ENCODE results near the gene POLR3A.

DNA sequence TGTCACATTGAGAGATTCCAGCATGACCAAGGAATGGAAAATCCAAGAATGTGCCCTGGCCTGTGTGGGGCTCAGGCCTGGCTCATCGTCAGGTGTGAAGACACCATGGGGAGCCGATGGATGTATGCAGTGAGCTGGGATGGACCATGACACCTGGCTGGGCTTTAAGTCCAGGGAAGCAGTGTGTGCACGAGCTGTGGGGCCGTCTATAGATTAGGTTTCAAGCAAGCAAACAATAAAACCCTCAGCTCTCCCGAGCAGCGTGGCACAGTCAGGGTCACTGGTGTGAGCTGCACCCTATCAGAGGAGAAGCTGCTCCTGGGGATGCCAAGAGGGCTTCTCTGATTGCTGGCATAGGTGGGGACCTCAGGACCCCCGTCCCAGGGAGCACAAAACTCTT is 52.3 kb downstream of the POLR3A start:
- TF ChIP-seq EZH2 (IDR thresholded peaks at IDR 0.05; ENCODE audit: low read length): no peak
- TF ChIP-seq, protein P1, sequence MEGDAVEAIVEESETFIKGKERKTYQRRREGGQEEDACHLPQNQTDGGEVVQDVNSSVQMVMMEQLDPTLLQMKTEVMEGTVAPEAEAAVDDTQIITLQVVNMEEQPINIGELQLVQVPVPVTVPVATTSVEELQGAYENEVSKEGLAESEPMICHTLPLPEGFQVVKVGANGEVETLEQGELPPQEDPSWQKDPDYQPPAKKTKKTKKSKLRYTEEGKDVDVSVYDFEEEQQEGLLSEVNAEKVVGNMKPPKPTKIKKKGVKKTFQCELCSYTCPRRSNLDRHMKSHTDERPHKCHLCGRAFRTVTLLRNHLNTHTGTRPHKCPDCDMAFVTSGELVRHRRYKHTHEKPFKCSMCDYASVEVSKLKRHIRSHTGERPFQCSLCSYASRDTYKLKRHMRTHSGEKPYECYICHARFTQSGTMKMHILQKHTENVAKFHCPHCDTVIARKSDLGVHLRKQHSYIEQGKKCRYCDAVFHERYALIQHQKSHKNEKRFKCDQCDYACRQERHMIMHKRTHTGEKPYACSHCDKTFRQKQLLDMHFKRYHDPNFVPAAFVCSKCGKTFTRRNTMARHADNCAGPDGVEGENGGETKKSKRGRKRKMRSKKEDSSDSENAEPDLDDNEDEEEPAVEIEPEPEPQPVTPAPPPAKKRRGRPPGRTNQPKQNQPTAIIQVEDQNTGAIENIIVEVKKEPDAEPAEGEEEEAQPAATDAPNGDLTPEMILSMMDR (optimal IDR thresholded peaks at IDR 0.05 in 1 of 3, IDR thresholded peaks at IDR 0.05 in 1 of 3, conservative IDR thresholded peaks at IDR 0.05 in 1 of 3; ENCODE audit: extremely low read depth in 1 of 3, insufficient read depth in 2 of 3, low read length in 3 of 3): no peak

Measured in keratinocyte (primary cell).